Left lobe of liver (tissue), 1 donor: ENCODE measurements around the gene A4GALT. TPM values are rescaled to one million over a fixed set of nuclear protein-coding genes. Genes with fewer than 3 reads are reported as not detected.

Source experiments
- total RNA-seq: library from RNA; stranded (reverse); gene quantifications from one replicate; pipeline ENCODE4 v1.2.1, GENCODE V29; 2021
- donor health status: DM: no; HTN: yes; CAD: no.

The A4GALT gene
- total RNA-seq, 1 donor from 2014 or later = 1.0 TPM

Other genes with a start within 250 kb of the A4GALT start
- gene RRP7A, start 201.1 kb downstream of the A4GALT start, total RNA-seq = 10.5 TPM
- gene SERHL2, start 166.9 kb downstream of the A4GALT start, total RNA-seq = 0.60 TPM
- 20.8 TPM for gene POLDIP3, start 106.0 kb downstream of the A4GALT start, total RNA-seq
- 0.75 TPM for gene ATP5MGL, start 80.3 kb downstream of the A4GALT start, total RNA-seq
- 147 TPM for gene CYB5R3, start 71.5 kb downstream of the A4GALT start, total RNA-seq
- 20.2 TPM for gene ARFGAP3, start 136.4 kb upstream of the A4GALT start, total RNA-seq